ENCODE results near the gene ADAMTS12.
"Not testable (repeated sequence)": the region's sequence is repeated elsewhere in the genome, so short reads cannot be mapped to it uniquely, and the experiment has no call there.

Gene ADAMTS12

DNA sequence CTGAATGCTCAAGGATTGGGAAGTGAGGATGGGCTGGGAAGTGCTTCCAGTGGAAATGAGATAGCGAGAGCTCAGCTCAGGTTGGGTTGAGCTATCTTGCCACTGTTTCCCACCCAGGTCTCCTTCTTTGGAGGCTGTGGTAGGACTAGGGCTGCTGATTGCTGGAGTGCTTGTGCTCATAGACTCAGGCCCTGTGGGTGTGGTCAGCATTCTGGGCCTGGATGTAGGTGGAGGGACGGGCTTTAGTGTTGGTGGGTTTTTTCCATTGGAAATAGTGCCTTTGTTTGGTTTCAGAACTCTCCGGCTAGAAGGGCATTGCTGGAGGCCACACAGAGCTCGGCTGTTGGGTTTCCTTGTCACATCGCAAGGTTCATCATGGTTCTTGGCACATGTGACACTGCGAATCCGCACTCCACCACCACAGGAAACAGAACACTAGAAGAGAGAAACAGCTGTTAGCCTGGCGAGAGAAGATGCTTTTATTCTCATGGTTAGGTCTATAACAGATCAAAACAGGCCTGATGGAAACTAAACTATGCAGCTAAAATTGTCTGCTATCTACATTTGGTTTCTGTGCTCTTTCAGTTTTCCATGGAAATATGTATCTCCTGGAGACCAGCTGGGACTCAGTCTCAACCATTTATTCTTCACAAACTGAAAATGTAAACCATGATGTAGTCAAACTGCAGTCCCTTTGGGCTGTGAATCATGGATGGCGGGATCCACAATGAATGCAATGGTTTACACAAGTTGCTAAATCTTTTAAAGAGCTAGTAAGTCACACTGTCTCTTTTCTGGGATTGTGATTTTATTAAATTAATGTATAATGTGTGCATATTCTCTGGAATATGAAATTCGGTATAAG, 314.8 kb downstream of the ADAMTS12 start:
- no peak for DNase-seq

DNA sequence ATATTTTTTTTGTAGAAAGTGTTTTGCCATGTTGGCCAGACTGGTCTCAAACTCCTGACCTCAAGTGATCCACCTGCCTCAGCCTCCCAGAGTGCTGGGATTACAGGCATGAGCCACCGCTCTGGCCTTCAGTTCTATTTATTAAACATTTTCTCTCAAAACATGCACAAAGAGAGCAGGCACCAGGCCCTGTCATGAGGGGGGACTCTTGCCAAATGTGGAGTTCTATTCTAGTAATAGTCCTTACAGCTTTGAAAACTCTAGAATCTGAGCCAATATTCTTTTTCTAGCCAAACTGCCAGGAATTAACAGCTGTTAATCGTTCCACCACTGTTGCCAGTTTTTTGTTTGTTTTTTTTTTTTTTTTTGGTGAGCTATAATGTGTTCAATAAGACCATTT, 326.5 kb downstream of the ADAMTS12 start:
- DNase-seq = no peak

DNA sequence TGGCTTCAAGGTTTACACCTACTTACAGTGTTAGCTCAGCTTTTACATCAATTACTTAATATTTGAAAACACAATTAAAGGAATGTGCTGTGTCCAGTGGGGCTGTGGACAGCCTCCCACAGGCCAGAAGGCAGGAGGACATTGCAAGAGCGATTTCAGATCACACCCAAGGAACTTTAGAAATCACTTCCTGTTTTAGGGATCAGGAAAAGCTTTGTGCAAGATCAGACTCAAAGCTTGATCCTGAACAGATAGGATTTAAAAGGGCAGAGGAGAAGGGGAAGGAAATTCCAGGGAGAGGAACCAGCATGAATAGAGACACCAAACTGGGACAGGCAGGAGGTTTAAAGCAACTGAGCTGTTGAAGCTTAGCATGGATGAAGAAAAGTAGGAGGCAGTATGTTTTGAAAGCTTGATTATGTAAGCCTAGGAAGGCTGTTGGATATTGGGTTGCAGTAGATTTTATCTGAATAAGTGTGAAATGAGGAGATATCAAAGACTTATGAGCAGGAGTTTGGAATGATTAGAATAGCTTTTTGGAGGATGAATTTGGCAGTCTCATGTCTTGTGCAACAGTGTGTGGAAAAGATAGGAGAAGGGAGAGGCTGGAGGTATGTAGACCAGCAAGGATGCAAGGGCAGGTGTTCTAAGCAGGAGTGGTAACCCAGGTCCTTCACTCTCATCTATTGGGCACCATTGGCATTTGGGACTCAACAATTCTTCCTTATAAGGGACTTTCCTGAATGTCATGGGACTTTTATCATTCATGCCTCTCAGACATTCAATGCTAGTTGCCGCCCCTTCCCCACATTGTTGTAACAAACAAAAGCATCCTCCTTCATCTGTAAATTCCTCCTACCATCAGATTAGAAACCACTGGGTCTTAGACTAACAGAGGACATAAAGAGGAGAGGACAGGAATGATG, 327.5 kb downstream of the ADAMTS12 start:
- DNase-seq = no peak

DNA sequence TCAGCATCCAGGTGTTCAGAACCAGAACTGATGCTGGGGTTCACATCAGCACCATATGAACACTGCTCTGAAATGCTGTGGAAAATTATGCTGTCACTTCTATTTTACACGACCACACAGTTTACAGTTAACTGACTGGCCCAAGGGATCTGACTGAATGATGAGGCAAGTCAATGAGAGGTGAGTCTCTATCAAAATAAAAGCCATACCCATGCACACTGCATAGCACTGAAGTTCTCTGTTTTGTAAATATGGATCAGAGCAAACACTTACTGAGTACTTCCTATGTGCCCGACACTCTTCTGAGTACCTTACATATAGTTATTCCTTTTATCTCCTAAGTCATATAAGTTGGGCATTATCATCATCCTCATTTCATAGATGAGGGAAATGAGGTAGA, 328.3 kb downstream of the ADAMTS12 start:
- no peak for DNase-seq

DNA sequence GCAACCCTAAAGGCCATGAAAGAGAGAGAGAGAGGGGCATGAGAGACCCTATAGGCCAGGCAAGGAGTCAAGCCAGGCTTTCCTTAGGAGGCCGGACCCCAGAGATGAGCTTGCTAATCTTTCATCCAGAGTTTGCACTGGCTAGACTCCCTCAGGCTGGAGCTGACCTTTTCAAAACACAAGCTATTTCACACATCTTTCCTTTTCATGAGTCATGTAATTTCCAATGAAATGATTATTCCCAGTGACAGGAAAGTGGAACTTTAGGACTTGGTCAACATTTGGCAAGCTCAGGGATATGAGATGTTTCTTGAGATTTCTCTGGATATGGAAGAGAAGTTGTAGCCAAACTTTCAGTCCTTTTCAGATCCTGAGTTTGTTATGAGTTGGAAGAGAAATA, 333.3 kb downstream of the ADAMTS12 start:
- DNase-seq = no peak

DNA sequence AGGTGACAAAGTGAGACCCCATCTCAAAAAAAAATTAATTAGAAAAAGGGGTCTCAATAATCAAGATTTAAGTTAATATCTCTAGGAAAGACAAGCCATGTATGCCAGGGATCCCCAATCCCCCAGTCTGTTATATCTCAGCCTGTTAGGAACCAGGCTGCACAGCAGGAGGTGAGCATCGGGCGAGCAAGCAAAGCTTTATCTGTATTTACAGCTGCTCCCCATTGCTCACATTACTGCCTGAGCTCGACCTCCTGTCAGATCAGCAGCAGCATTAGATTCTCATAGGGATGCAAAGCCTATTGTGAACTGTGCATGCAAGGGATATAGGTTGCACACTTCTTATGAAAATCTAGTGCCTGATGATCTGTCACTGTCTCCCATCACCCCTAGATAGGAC, 334.2 kb downstream of the ADAMTS12 start:
- no peak for DNase-seq

DNA sequence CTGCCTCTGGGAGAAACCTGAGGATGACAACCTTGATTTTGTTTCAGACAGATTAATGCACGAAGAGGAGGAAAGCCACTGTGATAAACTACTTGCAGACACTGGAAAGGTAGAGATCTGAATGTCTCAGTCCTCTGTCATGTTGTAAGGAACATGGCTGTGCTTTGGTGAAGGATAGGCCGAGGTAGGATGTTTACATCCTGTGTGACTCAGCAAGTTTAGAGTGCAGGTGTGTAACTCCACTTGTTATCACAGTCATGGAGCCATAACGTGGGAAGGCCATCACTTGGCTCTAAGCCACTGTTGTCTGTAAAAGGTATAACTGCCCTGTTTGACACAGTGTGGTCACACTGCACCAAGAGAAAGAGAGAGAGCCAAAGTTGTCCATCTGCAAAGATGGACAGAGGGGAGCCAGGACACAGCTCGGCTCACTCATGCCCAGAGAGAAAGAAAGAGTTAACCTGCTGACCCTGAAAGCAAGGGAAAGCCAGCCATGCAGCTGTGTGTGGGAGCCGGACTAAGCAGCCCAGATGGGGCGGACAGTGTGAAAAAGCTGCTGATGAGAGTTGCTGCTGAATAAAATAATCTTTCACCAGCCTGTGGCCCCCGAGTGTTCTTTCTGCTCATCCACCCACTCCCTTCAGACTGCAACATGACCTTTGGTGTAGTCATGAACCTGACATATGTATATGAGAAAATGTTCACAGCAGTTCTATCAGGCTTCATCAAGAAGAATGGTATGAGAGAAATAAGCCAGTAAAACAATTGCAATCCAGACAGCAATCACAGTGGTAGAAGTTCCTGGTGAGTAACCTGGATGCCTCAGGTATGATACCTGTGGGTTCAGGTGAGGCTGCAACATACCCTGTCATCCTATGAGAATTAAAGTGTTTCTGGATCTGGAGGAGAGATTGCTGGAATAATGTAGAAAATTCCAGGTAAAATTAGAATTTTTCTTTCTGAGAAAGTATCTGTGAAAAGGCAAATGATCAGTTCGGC, 335.2 kb downstream of the ADAMTS12 start:
- DNase-seq = no peak

DNA sequence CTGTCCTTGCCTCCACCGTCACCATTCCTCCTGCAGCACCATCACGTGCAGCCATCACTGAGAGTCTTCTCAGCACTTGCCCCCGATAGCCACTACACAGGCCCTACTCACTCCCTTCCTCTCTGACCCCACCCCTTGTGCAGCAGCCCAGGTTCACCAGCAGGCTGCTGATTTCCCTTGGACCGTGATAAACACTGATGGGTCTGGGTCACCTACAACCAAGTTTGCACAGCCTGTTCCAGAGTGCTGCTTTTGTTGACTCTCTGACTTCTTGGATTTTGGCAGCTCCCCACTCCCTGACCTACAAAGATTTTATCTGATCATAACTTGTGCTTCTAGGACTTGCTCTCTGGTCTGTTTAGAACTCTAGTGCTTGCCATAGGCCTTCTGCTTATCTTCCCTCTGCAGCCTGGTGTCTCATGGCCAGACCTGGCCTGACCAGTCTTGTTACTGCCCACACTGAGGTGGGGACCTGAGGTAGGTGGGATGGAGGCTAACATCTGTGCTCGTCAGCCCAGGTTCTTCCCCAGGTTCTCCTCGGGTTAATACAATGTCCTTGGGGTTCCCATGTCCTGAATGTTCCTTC, 341.7 kb downstream of the ADAMTS12 start:
- DNase-seq = no peak

DNA sequence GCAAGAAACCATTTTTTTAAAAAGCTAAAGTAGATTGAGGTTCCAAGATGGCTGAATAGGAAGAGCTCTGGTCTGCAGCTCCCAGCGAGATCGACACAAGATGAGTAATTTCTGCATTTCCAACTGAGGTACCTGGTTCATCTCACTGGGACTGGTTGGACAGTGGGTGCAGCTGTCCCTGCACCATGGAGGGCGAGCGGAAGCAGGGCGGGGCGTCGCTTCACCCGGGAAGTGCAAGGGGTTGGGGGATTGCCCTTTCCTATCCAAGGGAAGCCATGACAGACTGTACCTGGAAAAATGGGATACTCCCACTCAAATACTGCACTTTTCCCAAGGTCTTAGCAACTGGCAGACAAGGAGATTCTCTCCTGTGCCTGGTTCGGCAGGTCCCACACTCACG, 352.0 kb downstream of the ADAMTS12 start:
- not testable (repeated sequence) for DNase-seq

DNA sequence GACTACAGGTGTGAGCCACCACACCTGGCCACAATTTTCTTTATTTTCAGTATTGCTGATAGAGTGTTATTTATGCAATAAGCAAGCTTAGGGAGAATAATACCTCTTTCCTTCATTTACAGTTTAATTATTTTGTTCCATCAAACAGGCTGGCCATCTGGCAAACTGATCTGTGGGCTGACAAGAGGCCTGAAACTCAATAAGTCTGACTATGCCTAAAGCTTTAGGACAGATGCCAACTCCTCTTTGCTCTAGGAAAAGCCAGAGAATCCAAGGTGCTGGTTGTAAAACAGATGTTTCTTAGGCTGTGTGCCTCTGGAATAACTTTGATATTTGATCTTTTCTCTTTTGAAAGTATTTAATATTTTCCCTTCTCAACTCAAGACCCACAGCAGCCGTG, 352.6 kb downstream of the ADAMTS12 start:
- no peak for DNase-seq

DNA sequence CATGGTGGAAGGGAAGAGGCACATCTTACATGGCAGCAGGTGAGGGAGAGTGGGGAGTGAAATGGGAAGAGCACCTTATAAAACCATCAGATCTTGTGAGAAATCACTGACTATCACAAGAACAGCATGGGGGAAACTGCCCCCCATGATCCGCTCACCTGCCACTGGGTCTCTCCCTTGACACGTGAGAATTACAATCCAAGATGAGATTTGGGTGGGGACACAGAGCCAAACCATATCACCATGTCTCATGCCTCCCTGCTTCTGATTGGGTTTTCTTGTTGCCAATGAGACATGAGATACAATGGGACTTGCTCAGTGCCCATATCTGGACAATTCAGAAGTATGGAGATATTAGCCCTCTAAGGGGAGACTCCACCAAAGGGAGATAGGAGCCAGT, 353.6 kb downstream of the ADAMTS12 start:
- DNase-seq = no peak

DNA sequence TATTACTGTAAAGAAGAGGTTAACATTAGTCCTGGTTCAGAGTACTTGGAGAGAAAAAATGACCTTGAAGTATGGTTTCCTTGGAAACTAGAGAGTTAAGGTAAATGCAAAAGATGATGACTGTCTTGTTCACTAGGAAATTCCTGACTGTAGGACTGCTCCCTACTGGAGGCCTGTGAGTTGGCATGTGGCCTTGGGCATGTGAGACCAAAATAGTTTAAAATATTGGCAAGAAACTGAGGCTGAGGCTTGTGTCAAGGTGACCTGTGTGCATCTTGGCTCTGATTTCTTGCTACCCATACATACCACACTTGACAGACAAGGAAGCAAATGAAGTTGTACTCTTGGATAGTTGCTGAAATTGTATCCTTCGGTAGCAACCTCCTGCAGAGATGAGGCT, 354.6 kb downstream of the ADAMTS12 start:
- DNase-seq = no peak

DNA sequence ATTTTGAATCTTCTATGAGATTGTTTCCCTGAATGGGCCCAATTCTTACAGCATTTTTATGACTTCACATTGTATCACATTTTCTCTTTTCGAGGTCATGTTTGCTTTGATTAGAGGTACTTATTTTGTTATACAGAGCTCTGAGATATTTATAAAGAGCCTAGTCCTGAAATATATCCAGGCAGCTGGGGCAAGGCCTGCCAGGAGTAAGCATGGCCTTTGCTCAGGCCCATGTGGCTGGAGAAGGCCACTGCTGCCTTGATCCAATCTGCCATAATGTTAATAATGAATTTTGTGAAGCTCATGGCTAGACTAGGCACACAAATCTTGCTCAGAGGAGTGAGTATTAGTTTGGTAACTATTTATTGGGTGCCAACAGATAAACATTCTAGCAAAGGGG, 355.0 kb downstream of the ADAMTS12 start:
- DNase-seq = no peak

DNA sequence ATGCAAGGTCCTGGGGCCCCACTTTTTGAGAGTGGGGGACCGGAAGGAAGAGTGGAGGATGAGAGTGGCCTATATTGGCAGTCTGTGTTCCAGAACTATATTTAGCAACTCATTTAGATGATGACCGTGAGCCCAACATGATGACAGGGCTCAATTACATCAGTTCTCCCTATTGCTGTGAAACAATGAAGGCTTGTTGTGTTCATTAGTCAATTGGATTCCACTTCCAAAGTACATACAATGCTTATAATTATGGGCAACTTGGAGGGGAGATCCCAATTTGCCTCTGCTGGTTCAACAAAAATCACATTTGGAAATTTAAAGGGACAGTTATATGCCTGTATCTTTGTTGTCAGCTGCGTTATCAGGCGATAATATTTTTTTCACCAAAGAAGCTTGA, 360.0 kb downstream of the ADAMTS12 start:
- no peak for DNase-seq

DNA sequence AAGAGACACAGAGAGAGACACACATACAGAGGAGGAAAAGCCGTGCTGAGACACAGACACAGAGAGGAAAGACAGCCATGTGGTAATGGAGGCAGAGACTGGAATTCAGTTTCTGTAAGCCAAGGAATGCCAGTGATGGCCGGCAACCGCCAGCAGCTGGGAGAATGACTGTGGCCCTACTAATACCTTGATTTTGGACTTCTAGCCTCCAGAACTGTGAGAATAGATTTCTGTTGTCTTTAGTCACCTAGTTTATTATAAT, 360.8 kb downstream of the ADAMTS12 start:
- no peak for DNase-seq

DNA sequence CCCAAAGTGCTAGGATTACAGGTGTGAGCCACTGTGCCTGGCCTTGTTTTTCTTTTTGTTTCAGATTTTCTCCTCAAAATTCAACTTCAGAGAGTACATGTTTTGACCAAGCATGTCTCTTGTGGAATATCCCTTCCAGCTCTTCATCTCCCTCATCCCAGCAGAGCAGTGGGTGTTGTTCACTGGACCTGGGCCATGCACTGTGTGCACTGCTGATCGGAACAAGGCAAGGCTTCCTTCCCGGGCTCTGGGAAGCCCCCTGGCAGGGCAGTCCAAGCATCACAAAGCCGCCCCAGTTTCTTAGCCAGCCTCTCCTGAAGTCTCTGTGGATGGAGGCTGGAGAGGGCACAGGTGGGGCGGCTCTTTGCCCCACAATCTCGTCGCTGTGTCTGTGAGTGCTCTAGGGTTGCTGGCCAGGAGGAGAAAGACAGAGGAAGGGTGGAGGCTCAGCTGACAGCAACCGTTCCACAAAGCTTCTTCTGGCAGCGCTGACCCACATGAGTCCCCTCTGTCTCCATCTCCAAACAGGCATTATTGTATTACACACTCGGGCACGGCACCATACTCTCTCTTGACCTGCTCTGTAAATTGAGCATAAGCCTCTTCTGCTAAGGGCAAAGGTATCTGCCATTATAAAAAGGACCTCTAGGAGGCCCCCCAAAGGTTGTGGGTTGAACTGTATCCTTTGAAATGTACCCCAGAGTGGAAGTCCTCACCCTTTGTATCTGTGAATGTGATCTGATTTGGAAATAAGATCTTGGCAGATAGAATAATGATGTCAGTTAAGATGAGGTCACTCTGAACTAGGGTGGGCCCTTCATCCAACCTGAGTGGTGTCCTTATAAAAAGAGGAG, 361.4 kb downstream of the ADAMTS12 start:
- DNase-seq = no peak

DNA sequence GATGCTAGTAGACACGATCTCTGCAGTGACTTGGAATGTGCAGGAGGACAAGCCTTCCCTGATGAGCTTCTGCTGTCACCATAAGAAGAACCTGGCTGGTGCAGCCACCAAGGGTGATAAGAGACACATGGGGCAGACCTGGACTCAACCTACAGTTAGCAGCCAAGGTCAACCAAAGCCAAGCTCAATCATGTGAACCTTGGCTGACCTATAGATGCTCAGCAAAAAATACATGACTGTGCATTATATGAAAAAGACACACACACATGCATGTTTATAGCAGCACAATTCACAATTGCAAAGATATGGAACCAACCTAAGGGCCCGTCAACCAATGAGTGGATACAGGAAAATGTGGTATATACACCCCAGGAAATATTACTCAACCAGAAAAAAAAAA, 364.1 kb downstream of the ADAMTS12 start:
- DNase-seq = no peak

DNA sequence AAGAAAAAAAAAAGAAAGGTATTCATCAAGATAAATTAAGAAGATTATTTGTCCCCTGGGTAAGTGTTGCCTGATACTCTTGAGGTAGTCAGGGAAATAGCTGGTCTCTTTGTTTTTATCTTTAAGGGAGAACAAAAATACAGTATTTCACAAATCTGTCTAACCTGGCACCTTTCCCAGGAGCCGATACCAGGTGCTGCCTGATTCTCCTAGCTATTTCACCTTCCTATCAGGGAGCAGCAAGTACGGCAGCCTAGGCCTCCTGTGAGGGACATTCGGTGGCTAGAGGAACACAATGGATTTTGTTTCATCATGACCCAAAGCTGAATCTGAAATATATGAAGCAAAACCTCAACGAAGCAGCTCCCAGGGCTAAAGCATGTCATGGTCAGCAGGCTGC, 365.0 kb downstream of the ADAMTS12 start:
- DNase-seq = no peak

DNA sequence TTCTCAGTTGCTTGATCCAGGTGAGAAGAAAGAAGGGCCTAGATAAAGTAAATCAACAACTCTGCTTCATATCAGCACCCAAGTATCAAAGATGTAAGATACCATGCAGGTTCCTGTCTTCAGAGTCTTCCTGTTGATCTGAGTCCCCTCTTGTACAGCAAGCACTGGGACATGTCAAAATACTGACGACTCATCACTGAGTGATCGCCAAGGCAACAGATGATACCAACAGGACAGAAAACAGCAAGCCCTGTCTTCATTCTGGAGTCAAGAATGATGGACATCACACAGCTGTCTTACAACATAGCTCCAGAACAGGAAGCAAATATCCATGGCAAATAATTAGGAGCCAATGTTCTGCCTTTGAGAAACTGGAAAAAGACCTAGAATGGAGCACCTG, 367.3 kb downstream of the ADAMTS12 start:
- no peak for DNase-seq

DNA sequence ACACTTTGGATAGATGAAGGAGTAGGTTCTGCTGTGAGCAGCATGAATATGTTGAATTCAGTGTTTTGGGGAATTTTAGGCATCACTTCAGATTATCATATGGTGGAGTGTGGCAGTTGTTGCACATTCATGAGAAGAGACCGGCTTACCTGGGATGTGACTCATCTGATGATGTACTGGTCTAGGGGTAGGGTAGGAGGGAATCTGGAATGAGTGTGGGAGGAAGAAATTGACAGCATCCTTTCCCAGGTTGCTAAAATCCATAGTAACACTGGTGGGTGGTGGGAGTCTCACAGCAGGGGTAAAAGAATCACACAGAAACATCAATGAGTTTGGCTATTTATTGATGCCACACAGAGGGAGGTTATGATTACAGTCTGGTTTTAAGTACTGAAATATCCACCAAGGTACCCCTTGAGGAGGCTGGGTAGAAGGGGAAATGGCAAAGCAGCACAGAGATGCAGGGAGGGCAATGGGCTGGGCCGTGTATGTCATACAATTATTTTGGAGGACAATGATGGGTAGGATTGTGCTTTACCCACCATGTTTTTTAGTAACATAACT, 368.5 kb downstream of the ADAMTS12 start:
- no peak for DNase-seq

DNA sequence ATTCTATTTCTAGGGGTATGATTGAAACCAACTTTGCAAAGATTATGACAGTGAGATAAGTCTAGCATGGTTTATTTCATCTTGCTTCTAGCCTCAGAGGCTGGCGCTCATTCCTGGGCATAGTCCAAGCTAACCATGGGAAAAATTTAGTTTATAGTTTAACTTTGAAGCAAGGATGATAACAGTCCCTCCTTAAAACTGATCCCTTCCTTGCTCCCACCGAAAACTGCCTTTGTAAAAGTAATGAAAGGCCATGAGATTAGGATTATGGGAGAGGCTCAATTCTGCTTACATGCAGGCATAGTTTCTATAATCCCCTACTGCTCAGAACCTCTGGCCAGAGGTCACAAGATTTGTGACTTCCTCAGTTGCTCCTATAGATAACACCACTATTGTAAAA, 375.4 kb downstream of the ADAMTS12 start:
- no peak for DNase-seq

Data from activated gamma-delta T cell treated with Interleukin-2 at 50 U/mL for 16 hours (primary cell).